Hepatocyte (in vitro differentiated cells): ENCODE results near the gene ZCCHC7. TPM values are rescaled to one million over a fixed set of nuclear protein-coding genes. Genes with fewer than 3 reads are reported as not detected.

Experiments used
- DNase-seq: peaks from one replicate; pipeline ENCODE4 v3.0.0-alpha.2; 2016; ENCODE audit warnings: low spot score
- H2AFZ ChIP-seq: fragments of 200-600 bp; sonication (generic); 2 replicates; pipeline ENCODE4 v1.6.0; 2016; ENCODE audit warnings: antibody characterized with exemption, mild to moderate bottlenecking
- H3K27ac ChIP-seq: fragments of 200-600 bp; sonication (generic); 2 replicates; pipeline ENCODE4 v1.5.1; 2016; ENCODE audit warnings: mild to moderate bottlenecking
- H3K27me3 ChIP-seq: fragments of 200-600 bp; sonication (generic); 2 replicates; pipeline ENCODE4 v1.6.1; 2016
- H3K36me3 ChIP-seq: fragments of 200-600 bp; sonication (generic); replicated peaks from 2 replicates; pipeline ENCODE4 v1.5.1; 2016; ENCODE audit warnings: low read depth; ENCODE audit not compliant: insufficient read depth
- H3K4me1 ChIP-seq: fragments of 200-600 bp; sonication (generic); 2 replicates; pipeline ENCODE4 v1.5.1; 2016; ENCODE audit warnings: mild to moderate bottlenecking, moderate library complexity; ENCODE audit not compliant: insufficient read depth
- H3K4me2 ChIP-seq: fragments of 200-600 bp; sonication (generic); 2 replicates; pipeline ENCODE4 v1.6.0; 2016
- H3K4me3 ChIP-seq: fragments of 200-600 bp; sonication (generic); 2 replicates; pipeline ENCODE4 v1.5.1; 2016; ENCODE audit warnings: mild to moderate bottlenecking
- H3K79me2 ChIP-seq: fragments of 200-600 bp; sonication (generic); 2 replicates; pipeline ENCODE4 v1.6.0; 2017; ENCODE audit warnings: mild to moderate bottlenecking
- H3K9me2 ChIP-seq: fragments of 200-600 bp; sonication (generic); replicated peaks from 2 replicates; pipeline ENCODE4 v1.6.0; 2017; ENCODE audit warnings: mild to moderate bottlenecking; ENCODE audit not compliant: insufficient read depth
- H3K9me3 ChIP-seq: fragments of 200-600 bp; sonication (generic); 2 replicates; pipeline ENCODE4 v1.5.1; 2016; ENCODE audit warnings: low read depth, mild to moderate bottlenecking
- H4K20me1 ChIP-seq: fragments of 200-600 bp; sonication (generic); 2 replicates; pipeline ENCODE4 v1.6.0; 2016; ENCODE audit warnings: mild to moderate bottlenecking; ENCODE audit not compliant: insufficient read depth, poor library complexity, severe bottlenecking
- EZH2 ChIP-seq: fragments of 200-600 bp; sonication (generic); IDR thresholded peaks from 2 replicates; pipeline ENCODE4 v1.6.1; 2016; ENCODE audit warnings: antibody characterized with exemption, mild to moderate bottlenecking, borderline replicate concordance
- EZH2phosphoT487 ChIP-seq: fragments of 200-600 bp; sonication (generic); IDR thresholded peaks from one replicate; pipeline ENCODE4 v1.6.1; 2018; ENCODE audit warnings: antibody characterized with exemption, mild to moderate bottlenecking, low read depth, moderate library complexity; ENCODE audit not compliant: unreplicated experiment, severe bottlenecking
- WGBS: methylation state at CpG from one replicate; pipeline ENCODE4 v1.1.6; 2016; ENCODE audit warnings: low lambda C conversion rate; ENCODE audit errors: missing lambda C conversion rate; 5-methylcytosine and 5-hydroxymethylcytosine counted together
- polyA plus RNA-seq: library from polyadenylated mRNA; unstranded; fragments of >200 nt; fragmentation: Nextera tagmentation; extraction: Ambion mirVana; gene quantifications from 2 replicates; pipeline ENCODE4 v1.2.1, GENCODE V29; 2016
- total RNA-seq: library from RNA; depleted of rRNA; stranded (reverse); fragments of >200 nt; gene quantifications from 2 replicates; pipeline ENCODE4 v1.2.3, GENCODE V29; 2014
- TF ChIP-seq, protein P1 (sequence below): fragments of 200-600 bp; sonication (generic); IDR thresholded peaks from 2 replicates; pipeline ENCODE4 v1.5.1; 2016; ENCODE audit warnings: antibody characterized with exemption, mild to moderate bottlenecking; ENCODE audit not compliant: poor library complexity

ZCCHC7 gene
- total and polyA plus RNA-seq, 2 experiments from 2014 or later, result 12.3 to 14.6 TPM

DNA sequence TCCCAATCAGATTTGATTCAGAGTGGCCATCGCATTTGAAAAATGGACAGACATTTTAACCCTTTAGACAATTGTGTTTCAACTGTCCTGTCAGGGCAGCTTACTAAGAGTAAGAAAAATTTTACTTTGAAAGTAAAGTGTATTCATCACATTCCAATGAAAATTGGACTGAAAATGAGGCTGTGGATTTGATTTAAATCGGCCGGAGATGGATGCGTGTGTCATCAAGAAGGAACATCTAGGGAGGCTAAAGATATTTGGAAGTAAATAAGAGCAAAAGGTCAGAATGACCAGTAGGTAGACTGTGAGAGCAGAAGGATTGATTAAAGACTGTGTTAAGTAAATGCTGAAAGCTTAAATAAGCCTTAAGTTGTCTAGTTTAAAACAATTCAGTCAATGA, 1.5 kb downstream of the ZCCHC7 start:
- H3K9me3 ChIP-seq, result no peaks in the 10 kb centered on the region
- WGBS, result 75% methylated on average over 4 of the region's 4 CpGs
- no peak overlapping the region for H3K4me3 ChIP-seq
- no peaks in the 10 kb centered on the region for H3K27me3 ChIP-seq
- DNase-seq, result no peak
- H4K20me1 ChIP-seq, result peaks cover 7% of the 10 kb centered on the region
- H3K4me1 ChIP-seq, result peaks cover 4% of the 10 kb centered on the region
- no peak overlapping the region for H2AFZ ChIP-seq
- TF ChIP-seq EZH2phosphoT487, result no peak
- no peak for TF ChIP-seq EZH2
- TF ChIP-seq, protein P1, sequence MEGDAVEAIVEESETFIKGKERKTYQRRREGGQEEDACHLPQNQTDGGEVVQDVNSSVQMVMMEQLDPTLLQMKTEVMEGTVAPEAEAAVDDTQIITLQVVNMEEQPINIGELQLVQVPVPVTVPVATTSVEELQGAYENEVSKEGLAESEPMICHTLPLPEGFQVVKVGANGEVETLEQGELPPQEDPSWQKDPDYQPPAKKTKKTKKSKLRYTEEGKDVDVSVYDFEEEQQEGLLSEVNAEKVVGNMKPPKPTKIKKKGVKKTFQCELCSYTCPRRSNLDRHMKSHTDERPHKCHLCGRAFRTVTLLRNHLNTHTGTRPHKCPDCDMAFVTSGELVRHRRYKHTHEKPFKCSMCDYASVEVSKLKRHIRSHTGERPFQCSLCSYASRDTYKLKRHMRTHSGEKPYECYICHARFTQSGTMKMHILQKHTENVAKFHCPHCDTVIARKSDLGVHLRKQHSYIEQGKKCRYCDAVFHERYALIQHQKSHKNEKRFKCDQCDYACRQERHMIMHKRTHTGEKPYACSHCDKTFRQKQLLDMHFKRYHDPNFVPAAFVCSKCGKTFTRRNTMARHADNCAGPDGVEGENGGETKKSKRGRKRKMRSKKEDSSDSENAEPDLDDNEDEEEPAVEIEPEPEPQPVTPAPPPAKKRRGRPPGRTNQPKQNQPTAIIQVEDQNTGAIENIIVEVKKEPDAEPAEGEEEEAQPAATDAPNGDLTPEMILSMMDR, result no peak
- H3K36me3 ChIP-seq, result no peaks in the 10 kb centered on the region
- no peaks in the 10 kb centered on the region for H3K9me2 ChIP-seq
- peak overlapping the region; percentile 95 for H3K4me2 ChIP-seq
- H3K79me2 ChIP-seq, result peaks cover 56% of the 10 kb centered on the region
- H3K27ac ChIP-seq, result no peak overlapping the region

DNA sequence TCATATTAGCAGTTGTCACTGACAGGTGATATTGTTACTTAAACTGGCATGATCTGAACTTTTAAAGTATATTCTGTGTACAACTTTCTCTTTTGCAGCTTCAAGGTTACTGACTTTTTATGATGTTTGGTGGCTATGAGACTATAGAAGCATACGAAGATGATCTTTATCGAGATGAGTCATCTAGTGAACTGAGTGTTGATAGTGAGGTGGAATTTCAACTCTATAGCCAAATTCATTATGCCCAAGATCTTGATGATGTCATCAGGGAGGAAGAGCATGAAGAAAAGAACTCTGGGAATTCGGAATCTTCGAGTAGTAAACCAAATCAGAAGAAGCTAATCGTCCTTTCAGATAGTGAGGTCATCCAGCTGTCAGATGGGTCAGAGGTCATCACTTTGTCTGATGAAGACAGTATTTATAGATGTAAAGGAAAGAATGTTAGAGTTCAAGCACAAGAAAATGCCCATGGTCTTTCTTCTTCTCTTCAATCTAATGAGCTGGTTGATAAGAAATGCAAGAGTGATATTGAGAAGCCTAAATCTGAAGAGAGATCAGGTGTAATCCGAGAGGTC, 5.9 kb downstream of the ZCCHC7 start:
- H3K27ac ChIP-seq, result no peak overlapping the region
- H3K9me2 ChIP-seq, result no peaks in the 10 kb centered on the region
- peaks cover 77% of the 10 kb centered on the region for H3K79me2 ChIP-seq
- no peak for DNase-seq
- no peaks in the 10 kb centered on the region for H3K36me3 ChIP-seq
- no peak overlapping the region for H3K4me3 ChIP-seq
- 93% methylated on average over 6 of the region's 6 CpGs for WGBS
- H2AFZ ChIP-seq, result no peak overlapping the region
- TF ChIP-seq EZH2phosphoT487 (no peak), EZH2 (no peak)
- TF ChIP-seq, protein P1, result no peak
- peaks cover 12% of the 10 kb centered on the region for H4K20me1 ChIP-seq
- no peaks in the 10 kb centered on the region for H3K27me3 ChIP-seq
- H3K4me1 ChIP-seq, result no peaks in the 10 kb centered on the region
- no peaks in the 10 kb centered on the region for H3K9me3 ChIP-seq
- H3K4me2 ChIP-seq, result no peak overlapping the region

DNA sequence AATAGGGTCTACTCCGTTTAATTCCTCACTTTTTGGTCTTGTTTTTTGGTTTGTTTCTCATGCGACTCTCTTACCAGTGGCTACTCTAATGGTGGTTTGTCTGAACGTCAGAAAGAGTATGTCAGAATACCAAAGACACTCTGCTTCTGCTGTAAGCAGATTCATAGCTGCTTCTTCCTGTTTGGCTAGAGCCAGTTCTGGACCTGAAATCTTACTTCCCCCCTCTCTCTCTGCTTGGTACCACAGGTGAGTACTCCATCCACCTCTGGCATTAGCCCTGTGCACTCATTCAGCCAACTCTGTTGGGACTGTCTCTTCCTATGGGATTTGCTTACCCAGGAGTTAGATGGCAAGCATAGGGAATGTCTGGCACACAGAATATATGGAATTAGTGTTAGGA, 6.6 kb downstream of the ZCCHC7 start:
- no peak for DNase-seq
- WGBS, result 93% methylated on average over 3 of the region's 3 CpGs
- H3K9me3 ChIP-seq, result no peaks in the 10 kb centered on the region
- no peak overlapping the region for H3K4me2 ChIP-seq
- H2AFZ ChIP-seq, result no peak overlapping the region
- H4K20me1 ChIP-seq, result peaks cover 12% of the 10 kb centered on the region
- no peaks in the 10 kb centered on the region for H3K36me3 ChIP-seq
- H3K9me2 ChIP-seq, result no peaks in the 10 kb centered on the region
- H3K79me2 ChIP-seq, result peaks cover 74% of the 10 kb centered on the region
- no peak for TF ChIP-seq EZH2
- no peak overlapping the region for H3K4me3 ChIP-seq
- H3K4me1 ChIP-seq, result no peaks in the 10 kb centered on the region
- H3K27ac ChIP-seq, result no peak overlapping the region
- H3K27me3 ChIP-seq, result no peaks in the 10 kb centered on the region

DNA sequence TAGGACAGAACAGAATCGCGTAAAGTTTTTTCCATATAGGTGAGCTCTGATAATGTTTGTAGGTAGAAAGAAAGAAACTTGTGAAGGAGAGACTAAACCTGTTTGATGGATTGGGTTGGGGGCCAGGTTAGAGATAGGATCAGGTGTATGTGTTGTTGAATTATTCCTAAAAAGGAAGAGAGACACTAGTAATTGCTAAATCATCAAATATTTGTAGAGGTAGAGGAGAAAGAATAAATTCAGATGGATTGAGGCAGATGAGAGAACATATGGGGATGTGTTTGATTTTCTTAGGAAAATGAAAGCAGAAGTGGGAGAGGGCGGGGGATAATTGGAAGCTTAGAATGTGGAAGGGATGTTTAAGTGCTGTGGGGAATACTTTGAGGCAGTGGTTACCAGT, 7.7 kb downstream of the ZCCHC7 start:
- H4K20me1 ChIP-seq, result peaks cover 5% of the 10 kb centered on the region
- H3K4me3 ChIP-seq, result no peak overlapping the region
- no peaks in the 10 kb centered on the region for H3K9me2 ChIP-seq
- H3K27ac ChIP-seq, result no peak overlapping the region
- H2AFZ ChIP-seq, result no peak overlapping the region
- H3K4me1 ChIP-seq, result no peaks in the 10 kb centered on the region
- peaks cover 67% of the 10 kb centered on the region for H3K79me2 ChIP-seq
- no peak for DNase-seq
- WGBS, result 94% methylated on average over 3 of the region's 3 CpGs
- no peaks in the 10 kb centered on the region for H3K27me3 ChIP-seq
- no peak overlapping the region for H3K4me2 ChIP-seq
- TF ChIP-seq EZH2 (no peak), EZH2phosphoT487 (no peak)
- TF ChIP-seq, protein P1, result no peak
- H3K9me3 ChIP-seq, result no peaks in the 10 kb centered on the region
- H3K36me3 ChIP-seq, result no peaks in the 10 kb centered on the region
